ENCODE results near the gene CRELD1.

DNA sequence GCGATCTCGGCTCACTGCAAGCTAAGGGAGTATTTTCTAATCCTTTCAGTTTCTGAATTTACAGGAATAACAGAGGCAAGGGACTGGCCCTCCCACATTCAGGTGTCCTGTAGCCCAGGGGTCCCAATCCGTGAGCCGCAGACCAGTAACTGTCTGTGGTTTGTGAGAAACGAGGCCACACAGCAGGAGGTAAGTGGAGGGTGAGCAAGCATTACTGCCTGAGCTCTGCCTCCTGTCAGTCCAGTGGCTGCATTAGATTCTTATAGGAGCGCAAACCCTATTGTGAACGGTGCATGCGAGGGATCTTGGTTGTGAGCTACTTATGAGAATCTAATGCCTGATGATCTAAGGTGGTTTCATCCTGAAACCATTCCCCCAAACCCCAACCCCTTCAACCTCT is 21.8 kb upstream of the CRELD1 start:
- TF ChIP-seq CTCF (IDR thresholded peaks at IDR 0.05 in 2 of 3, conservative IDR thresholded peaks at IDR 0.05 in 1 of 3; ENCODE audit: control insufficient read depth in 2 of 3, extremely low read depth in 1 of 3, insufficient read depth in 1 of 3, low read depth in 3 of 3, low read length in 3 of 3), result no peak
- no peak for TF ChIP-seq ASH2L (IDR thresholded peaks at IDR 0.05; ENCODE audit: borderline replicate concordance, low read depth)
- TF ChIP-seq REST (IDR thresholded peaks at IDR 0.05; ENCODE audit: low read depth, low read length), result no peak
- no peak for TF ChIP-seq HDAC2 (IDR thresholded peaks at IDR 0.05)
- no peak for TF ChIP-seq ATF2 (IDR thresholded peaks at IDR 0.05; ENCODE audit: low read length)
- no peak for TF ChIP-seq E2F4 (IDR thresholded peaks at IDR 0.05; ENCODE audit: low read depth, low read length)
- TF ChIP-seq KDM1A (IDR thresholded peaks at IDR 0.05; ENCODE audit: borderline replicate concordance), result no peak
- no peak for TF ChIP-seq ZNF274 (IDR thresholded peaks at IDR 0.05; ENCODE audit: insufficient read depth, insufficient read length)
- no peak for TF ChIP-seq POLR2AphosphoS5 (IDR thresholded peaks at IDR 0.05; ENCODE audit: low read length)
- no peak for TF ChIP-seq BMI1 (IDR thresholded peaks at IDR 0.05; ENCODE audit: borderline replicate concordance)
- TF ChIP-seq MXI1 (IDR thresholded peaks at IDR 0.05; ENCODE audit: low read depth, low read length), result no peak
- TF ChIP-seq RELA (IDR thresholded peaks at IDR 0.05; ENCODE audit: borderline replicate concordance, partially characterized antibody), result no peak
- no peak for TF ChIP-seq TARDBP (IDR thresholded peaks at IDR 0.05; ENCODE audit: borderline replicate concordance)
- TF ChIP-seq ESRRA (IDR thresholded peaks at IDR 0.05; ENCODE audit: low read length), result no peak
